ENCODE measurements around the gene INSYN2B.

- TF ChIP-seq CTCF (IDR thresholded peaks at IDR 0.05; ENCODE audit: insufficient read depth, low read length, poor library complexity, severe bottlenecking): no peak
- no peak for TF ChIP-seq EZH2phosphoT487 (conservative IDR thresholded peaks at IDR 0.05; ENCODE audit: low read length)
Measured at GRCh38 chr5:169992789-169993484, 12.6 kb upstream of the INSYN2B start.
